ENCODE results near the gene EPHB2. TPM values are rescaled to one million over a fixed set of nuclear protein-coding genes. Genes with fewer than 3 reads are reported as not detected.

Gene EPHB2
- total RNA-seq, 4 donors from 2014 or later: 0.32 to 4.0 (median 1.7) TPM

- H3K4me3 ChIP-seq: no peak overlapping the region
- no peaks in the 10 kb centered on the region for H3K9me3 ChIP-seq
- no peak overlapping the region for H3K27ac ChIP-seq
- no peaks in the 10 kb centered on the region for H3K27me3 ChIP-seq
- no peak for DNase-seq (ENCODE audit: low spot score in 2 of 2)
- 86% methylated on average over 11 of the region's 11 CpGs for whole genome bisulfite sequencing
- TF ChIP-seq CTCF (IDR thresholded peaks at IDR 0.05): no peak
- TF ChIP-seq POLR2AphosphoS5 (IDR thresholded peaks at IDR 0.05): no peak
- no peak for TF ChIP-seq EP300 (IDR thresholded peaks at IDR 0.05)
- no peak for TF ChIP-seq POLR2A (IDR thresholded peaks at IDR 0.05)
- peaks cover 15% of the 10 kb centered on the region for H3K4me1 ChIP-seq
- H3K36me3 ChIP-seq: no peaks in the 10 kb centered on the region
These were observed 107.6 kb downstream of the EPHB2 start for GRCh38 chr1:22818061-22818770.

- H3K27me3 ChIP-seq: no peaks in the 10 kb centered on the region
- TF ChIP-seq POLR2AphosphoS5 (IDR thresholded peaks at IDR 0.05): no peak
- TF ChIP-seq POLR2A (IDR thresholded peaks at IDR 0.05): no peak
- H3K9me3 ChIP-seq: no peaks in the 10 kb centered on the region
- no peak overlapping the region for H3K4me3 ChIP-seq
- no peak overlapping the region for H3K27ac ChIP-seq
- 81% methylated on average over 4 of the region's 4 CpGs for WGBS
- DNase-seq (ENCODE audit: low spot score in 2 of 2): no peak
- peaks cover 15% of the 10 kb centered on the region for H3K4me1 ChIP-seq
- no peaks in the 10 kb centered on the region for H3K36me3 ChIP-seq
These were observed 108.7 kb downstream of the EPHB2 start for GRCh38 chr1:22819361-22819760.

GRCh38 chr1:22821027-22821426 is 110.4 kb downstream of the EPHB2 start:
- Histone ChIP-seq H3K4me1 (peaks cover under 1% of the 10 kb centered on the region), H3K4me3 (no peak overlapping the region), H3K27ac (no peak overlapping the region), H3K27me3 (no peaks in the 10 kb centered on the region), H3K36me3 (no peaks in the 10 kb centered on the region), H3K9me3 (no peaks in the 10 kb centered on the region)
- 72% methylated on average over 4 of the region's 5 CpGs for WGBS
- TF ChIP-seq POLR2A (IDR thresholded peaks at IDR 0.05): no peak
- no peak for TF ChIP-seq POLR2AphosphoS5 (IDR thresholded peaks at IDR 0.05)
- TF ChIP-seq EP300 (IDR thresholded peaks at IDR 0.05): no peak
- TF ChIP-seq CTCF (IDR thresholded peaks at IDR 0.05): no peak
- no peak for DNase-seq (ENCODE audit: low spot score in 2 of 2)

GRCh38 chr1:22822371-22822770 is 111.7 kb downstream of the EPHB2 start:
- H3K27me3 ChIP-seq: no peaks in the 10 kb centered on the region
- WGBS: 88% methylated on average over 1 of the region's 1 CpG
- H3K27ac ChIP-seq: no peak overlapping the region
- no peak for DNase-seq (ENCODE audit: low spot score in 2 of 2)
- TF ChIP-seq CTCF (IDR thresholded peaks at IDR 0.05): no peak
- TF ChIP-seq POLR2AphosphoS5 (IDR thresholded peaks at IDR 0.05): no peak
- no peak for TF ChIP-seq EP300 (IDR thresholded peaks at IDR 0.05)
- TF ChIP-seq POLR2A (IDR thresholded peaks at IDR 0.05): no peak
- H3K4me1 ChIP-seq: peaks cover 14% of the 10 kb centered on the region
- no peak overlapping the region for H3K4me3 ChIP-seq
- no peaks in the 10 kb centered on the region for H3K9me3 ChIP-seq
- H3K36me3 ChIP-seq: no peaks in the 10 kb centered on the region

GRCh38 chr1:22824466-22824865 is 113.8 kb downstream of the EPHB2 start:
- Histone ChIP-seq H3K27me3 (no peaks in the 10 kb centered on the region), H3K27ac (no peak overlapping the region), H3K4me3 (no peak overlapping the region), H3K4me1 (peaks cover 35% of the 10 kb centered on the region), H3K9me3 (no peaks in the 10 kb centered on the region), H3K36me3 (no peaks in the 10 kb centered on the region)
- WGBS: 82% methylated on average over 10 of the region's 10 CpGs
- DNase-seq (ENCODE audit: low spot score in 2 of 2): no peak
- TF ChIP-seq POLR2AphosphoS5 (IDR thresholded peaks at IDR 0.05): no peak
- no peak for TF ChIP-seq CTCF (IDR thresholded peaks at IDR 0.05)
- TF ChIP-seq POLR2A (IDR thresholded peaks at IDR 0.05): no peak
- TF ChIP-seq EP300 (IDR thresholded peaks at IDR 0.05): no peak

All from suprapubic skin (tissue), 4 donors.